Fibroblast of the conjunctiva (primary cell): Measurements from ENCODE around the gene FNDC5.

Experiments
- DNase-seq: peaks from one replicate; pipeline ENCODE4 v3.0.0-alpha.2; 2010; ENCODE audit warnings: low read depth

FNDC5 gene

DNA sequence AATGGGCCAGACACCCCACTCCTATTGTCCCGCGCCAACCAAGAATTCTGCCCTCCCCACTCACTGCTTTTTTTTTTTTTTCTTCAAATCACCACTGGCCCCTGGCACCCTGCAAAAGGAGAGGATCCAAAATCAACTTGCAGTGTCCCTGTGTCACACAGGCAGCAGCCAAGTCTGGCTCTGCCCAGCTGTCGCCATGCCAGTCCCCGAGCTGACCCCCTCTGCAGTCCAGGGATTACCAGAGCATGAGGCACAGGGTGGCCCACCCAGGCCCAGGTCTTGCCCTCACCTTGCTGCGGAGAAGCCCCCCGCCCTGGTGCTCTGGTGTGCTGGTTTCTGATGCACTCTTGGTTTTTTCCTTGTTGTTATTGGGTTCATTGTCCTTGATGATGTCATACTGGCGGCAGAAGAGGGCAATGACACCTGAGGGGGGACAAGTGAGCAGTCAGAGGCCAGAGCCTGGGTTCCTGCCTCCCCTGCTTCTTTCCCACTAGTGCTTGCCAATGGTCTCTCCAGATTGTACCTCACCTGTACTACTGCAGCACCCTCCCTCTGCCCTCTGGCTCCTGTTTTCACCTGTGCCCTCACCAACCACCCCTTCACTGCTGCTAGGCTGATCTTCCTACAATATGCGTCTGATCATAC, 6.2 kb downstream of the FNDC5 start:
- DNase-seq: no peak

DNA sequence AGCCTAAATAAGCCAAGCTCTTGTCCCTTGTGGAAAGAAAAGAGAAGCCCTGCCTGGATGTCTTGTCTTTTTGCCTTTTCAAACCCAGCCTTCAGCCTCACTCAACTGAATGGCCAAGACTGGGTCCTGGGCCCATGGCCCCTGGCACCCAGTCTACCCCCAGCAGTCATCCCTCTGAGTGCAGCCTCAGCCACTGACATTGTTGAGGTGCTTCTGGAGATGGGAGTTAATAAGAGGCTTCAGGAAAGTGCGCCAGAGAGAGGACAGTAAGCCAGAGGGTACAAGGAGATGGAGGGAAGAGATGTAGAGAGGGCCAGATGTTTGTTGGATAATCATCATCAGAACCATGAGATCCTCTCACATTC, 6.8 kb downstream of the FNDC5 start:
- no peak for DNase-seq

DNA sequence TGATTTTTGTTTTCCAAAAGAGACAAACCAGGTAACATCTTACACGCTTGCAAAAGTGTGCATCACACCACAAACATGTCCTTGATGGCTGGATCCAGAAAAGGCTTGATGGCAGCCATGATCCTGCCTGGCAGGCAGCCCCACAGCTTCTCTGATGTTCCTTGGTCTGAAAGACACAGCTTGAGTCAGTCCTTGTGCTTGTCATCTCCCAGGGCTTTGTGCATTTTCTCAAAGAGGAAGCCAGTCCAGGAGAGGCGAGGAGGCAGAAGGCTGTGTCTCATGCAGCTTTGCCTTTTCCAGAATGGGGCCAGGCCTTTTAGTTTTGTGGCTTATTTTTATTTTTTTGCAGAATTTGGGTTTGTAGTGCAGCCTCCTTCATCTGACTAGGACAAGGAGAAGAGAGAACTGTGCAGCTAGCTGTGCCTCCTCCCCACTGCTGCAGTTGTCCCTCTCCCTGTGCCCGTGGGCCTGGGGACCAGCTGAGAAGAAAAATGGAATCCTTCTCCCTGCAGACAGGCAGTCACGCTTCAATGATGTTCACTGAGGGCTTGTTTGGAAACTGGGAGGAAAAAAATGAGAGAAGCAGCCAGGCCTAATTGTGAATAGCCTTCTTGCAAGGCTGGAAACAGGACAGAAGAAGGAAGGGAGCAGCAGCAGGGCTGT, 7.4 kb downstream of the FNDC5 start:
- no peak for DNase-seq

DNA sequence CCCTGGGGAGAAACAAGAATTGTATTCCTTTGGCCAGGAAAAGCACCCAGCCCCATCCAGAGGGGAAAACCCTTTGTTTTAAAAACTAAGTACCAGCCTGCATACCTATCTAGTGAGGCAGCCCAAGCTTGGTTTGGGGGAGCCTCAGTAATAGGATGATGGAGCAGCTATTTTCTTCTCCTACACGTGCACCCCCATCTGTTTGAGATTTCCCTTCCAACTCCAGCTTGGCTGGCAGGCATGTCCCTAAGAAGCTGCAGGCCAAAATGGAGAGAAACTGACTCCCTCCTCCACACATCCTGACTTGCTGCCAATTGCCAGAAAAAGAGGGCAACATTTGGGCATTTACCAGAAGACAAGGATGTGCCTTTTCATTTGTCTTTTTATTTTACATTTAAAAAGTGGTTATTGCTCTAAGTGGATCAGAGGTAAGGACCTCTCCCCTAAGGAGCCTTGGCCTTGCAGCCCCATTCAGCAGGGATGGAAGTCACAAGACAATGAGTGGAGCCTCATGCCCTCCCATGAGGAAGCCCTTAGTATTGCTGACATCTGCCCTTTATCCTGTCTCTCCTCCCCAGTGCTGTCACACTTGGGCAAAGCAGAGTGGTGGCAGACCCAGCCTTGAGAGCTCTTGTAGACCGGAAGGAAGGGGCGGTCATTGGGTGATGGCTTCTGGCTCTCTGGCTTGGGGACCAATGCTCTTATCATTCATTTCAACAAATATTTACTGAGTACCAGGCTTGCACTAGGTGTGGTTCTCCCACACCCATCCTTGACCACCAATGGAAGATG, 8.6 kb downstream of the FNDC5 start:
- no peak for DNase-seq

DNA sequence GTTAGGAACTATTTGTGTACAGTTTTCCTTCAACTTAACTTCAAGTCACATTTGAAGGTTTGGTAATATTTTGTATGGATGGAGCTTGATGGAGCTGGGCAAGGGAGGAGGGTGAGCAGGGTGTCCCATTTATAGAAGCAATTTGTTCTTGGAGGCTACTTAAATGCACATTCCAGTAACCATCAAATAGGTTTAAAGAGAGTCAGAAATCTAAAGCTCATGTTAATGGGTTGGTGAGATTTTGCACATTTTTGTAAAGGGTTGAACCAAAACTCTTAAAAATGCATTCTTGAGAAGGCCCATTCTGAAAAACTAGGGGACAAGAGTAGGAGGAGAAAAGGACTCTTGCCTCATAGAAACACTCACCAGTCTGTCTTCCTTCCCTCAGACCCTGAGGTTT, 10.1 kb downstream of the FNDC5 start:
- no peak for DNase-seq

DNA sequence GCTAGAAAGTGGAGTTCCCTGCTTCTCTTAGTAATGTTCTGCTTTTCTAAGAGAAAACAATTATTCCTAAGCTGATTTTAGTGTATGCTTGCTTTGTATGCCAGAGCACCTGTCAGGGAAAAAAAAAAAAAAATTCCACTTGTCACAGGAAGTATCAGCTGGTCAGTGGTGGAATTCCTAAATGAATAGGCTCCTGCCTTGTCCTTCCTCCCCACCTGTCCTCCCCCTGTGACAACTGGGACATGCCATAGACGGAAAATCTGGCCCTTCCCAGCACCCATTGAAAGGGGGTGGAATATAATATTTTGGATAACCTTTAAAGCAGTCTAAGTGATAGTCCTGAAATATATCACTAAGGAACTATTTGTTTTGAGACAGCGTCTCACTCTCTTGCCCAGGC, 10.8 kb downstream of the FNDC5 start:
- DNase-seq: no peak

DNA sequence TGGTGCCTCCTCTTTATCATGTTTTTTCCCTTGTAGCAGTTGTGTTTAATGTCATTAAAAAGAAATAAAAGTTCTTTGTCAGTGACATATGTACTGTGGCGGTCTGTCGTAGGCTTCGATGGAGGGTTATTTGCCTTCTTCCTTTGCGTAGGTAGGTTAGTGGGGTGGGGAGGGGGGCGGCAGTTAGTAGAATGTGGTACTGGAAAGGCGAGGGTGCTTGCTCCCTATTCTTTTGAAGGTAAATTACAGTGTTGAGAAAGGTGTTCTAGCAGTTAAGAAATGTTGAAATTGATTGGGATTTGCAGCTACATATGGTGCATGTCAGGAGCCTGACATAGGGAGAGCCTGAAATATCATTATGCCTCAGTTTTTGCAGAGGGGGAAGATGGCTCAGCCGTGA, 11.9 kb downstream of the FNDC5 start:
- no peak for DNase-seq

DNA sequence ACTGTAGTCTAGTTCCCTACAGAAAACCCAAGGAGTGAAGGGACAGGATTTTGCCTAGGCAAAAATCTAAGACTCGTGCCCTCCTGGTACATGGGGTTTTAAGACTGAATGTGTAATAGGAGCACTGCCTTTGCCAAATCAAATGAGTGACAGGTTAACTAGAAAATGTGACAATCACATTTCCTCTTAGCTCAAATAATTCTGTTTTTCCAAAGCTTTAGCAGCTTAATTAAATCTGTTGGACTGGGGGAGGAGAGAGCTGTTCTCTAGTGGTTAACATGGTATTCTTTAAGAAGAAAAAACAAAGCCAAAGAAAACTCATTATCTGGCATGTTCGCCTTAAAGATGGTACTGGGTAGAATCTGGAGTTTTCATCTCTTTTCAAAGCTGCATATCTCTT, 12.6 kb downstream of the FNDC5 start:
- no peak for DNase-seq

DNA sequence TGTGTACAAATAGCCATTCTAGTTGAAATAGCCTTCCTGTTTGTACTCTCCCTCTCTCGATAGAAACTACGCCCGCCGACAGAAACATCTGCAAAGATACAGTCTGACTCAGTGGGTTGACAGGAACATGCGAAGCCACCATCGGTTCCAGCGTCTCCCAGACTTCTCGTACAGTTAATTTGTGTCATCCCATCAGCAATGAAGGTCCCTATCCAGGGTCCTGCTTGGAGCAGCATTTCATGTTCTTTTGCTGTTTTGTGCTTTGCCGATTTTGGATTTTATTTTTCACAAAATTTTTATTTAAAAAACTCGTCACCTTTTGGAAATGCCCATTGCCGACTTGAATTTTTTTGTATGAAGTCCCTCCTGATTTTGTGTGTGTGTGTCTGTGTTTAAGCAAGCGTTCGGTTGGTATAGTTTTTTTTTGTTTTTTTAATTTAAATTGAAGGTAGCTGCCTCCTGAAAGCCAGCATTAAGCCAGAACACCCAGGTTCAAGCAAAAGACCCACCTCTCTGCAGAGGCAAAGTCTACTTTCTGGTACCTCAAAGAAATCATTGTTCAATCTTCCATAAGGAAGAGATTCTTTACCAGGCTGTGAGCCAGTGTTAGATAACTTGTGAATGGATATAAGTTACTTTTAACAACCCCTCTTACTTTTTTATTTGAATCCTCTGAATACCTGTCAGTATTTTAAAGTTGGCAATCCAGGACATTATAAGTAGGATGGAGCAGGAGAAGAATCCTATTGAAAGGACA, 14.7 kb downstream of the FNDC5 start:
- DNase-seq: no peak

DNA sequence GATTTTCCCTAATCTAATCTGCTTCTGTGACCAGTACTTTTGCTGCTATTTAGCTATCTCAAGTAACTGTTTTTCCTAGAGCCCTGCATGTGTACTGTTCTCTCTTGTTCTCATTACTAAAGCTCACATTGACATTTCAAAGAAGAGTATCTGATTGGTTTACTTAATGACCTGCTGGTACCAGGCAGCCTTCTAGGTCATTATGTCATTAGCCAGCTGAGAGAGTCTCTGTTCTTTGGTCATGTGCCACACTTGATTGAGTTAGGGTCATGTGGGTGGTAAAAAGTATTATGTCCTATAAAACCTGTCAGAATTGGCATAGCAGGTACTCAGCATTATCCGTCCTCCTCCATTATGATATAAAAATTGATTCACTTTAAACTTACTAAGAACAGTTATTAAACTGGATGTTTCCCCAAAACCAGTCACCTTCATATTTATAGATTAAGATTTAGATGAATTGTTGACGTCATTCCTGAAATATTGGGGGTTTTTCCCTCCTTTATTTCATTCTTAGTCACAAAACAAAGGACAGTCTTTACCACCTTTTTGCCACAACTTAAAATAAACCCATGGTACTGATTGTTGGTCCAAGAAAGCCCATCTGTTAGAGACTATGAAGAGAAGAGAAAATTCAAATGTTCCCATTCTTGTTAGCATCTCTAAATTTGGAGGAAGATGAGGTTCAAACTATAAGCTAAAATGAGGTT, 22.2 kb downstream of the FNDC5 start:
- no peak for DNase-seq

DNA sequence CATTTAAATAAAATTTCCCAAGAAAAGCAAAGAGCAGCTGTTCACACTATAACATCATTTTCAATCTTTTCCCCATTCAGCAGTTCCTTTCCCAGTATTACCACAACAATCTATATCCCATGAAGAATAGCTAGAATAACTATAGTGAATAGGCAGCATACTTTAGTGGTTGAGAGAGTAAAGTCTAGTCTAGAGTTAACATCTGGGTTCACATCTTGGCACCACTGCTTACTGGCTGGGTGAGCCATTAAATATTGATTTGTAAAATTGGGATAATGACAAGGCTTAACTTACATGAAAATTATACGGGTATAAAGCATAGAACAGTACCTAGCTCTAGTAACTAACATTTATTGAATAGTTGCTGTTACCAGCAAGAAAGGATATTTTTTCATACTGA, 38.8 kb downstream of the FNDC5 start:
- no peak for DNase-seq

DNA sequence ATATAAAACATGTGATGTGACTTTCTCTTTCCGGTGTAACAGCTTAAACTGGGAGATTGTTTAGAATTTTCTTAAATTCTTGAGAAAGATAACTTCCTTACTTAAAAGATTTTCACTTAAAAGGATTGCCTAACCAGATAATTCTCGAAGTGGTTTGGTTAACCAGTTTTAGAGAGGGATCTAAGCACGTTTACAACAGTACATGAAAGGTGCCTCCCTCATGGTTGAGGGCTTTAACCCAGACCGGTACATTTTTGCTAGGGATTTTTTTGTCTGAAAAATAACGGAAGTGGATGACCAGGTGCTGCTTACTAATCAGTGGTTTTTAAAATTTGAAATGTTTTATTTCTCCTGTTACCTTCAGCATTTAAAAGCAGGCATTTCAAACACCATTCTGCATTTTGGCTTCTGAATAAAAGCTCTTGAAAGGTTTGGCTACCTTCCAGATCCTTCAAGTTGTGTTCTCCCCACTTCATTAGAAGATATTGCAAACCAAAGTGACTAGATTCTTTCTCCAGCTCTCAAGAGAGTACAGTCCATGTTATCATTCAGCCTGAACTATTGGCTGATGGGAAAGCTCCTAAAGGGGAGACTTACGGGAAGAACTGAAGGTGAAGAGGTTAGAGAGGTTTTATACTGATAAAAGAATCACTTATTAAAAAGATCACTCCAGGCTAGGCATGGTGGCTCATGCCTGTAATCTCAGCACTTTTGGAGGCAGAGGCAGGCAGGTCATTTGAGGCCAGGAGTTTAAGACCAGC, 40.4 kb downstream of the FNDC5 start:
- DNase-seq: no peak

DNA sequence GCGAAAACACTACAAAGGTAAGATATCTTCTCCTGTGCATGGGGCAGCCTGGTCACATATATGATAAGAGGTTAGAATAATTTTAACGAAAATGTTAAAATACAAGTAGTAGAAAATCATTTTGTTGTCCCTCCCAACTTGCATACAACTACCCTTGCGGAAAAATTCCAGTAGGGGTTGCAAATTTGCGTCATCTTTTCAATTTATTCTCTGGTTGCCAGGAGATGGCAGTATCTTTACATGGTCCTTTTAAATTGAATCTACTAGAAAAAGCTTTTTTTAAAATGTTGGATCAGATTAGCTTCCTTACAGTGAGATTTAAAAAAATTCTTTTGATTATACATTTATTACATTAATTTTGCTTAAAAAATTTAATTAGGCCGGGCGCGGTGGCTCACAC, 42.4 kb downstream of the FNDC5 start:
- DNase-seq: peak; percentile 12

DNA sequence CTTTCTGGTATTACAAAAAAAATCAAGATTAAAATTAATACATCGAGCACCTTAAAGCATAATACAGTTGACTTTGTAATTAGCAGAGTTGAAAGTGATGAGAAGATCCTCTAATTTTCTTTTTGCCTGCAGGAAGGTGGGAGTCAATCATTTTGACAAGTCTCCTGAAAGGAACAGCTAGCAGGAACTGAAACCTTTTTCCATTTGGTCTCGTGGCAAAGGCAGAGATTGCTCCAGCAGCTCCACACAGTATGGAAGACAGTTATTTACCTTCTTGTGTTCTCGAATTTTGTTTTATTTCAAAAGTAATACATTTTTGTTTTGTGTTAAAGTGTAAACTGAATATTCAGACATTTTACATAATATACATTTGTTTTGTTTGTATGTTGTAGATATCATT, 45.5 kb downstream of the FNDC5 start:
- DNase-seq: no peak

DNA sequence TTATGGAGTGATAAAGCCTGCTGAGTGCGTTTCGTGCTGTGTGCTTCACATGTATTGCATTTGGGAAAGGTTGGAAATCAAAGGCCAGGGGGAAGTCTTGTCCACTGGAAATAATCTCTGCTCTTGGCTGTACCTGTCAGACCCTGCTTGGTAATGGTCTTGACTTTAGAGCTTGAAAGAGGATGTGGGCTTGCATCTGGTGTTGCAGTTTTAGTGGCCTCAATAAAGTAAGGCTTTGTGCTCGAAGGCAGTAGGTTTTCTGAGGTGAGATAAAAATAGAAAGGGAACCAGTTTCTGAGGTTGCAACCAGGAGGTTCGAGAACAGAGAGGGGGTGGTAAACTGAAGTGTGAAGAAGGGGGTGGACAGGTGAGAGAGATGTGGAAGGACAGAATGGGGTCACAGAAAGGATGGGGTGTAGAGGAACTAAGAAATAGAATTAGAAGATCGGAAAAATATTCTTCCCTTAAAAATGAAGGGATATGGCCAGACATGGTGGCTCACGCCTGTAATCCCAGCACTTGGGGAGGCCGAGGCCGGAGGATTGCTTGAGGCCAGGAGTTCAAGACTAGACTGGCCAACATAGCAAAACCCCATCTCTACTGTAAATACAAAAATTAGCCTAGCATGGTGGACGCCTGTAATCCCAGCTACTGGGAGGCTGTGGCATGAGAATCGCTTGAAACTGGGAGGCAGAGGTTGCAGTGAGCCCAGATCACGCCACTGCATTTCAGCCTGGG, 51.7 kb downstream of the FNDC5 start:
- no peak for DNase-seq

DNA sequence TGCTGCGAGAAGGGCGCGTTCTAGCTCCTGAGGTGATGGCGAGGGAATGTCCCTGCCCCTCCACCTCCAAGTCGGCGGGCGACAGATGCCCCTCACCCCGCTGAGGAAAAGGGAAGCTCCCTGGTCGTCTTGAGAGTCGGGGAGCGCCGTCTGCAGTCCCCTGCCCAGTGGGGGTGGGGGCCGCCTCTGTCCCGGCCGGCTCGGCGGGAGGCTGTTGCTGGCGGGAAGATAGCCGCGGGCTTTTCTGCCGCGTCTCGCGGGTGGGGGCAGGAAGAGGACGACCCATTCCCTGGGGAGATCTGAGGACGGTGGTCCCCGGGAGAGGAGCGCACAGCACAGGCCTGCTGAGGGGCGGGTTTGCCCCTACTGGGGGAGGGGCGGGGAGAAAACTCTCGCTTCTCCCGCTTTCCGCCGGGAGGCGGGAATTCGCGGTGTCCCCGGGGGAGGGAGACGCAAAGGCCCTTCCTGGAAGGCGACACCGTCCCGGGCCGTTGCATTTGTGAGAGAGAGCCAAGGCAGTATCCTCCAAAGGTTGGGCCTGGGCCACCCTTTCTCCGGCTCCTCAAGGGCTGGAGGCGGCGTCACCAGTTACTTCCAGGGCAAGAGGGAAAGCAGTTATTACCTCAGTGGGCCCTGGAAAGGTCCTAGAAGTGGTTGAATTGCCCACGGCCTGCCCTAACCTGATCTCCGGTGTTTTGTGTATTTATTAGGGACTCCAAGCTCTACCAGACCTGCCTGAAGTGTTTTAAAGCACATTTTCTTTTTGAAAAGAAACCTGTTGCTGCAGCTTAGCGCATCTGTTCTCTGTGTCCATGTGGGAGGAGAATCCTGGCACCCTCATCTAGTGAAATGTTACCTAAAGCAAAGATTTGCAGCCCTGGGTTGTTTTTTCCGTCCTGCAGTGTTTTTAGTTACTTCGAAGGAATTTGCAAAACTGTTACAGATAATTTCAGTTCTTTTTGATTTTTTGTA, 52.6 kb downstream of the FNDC5 start:
- no peak for DNase-seq

DNA sequence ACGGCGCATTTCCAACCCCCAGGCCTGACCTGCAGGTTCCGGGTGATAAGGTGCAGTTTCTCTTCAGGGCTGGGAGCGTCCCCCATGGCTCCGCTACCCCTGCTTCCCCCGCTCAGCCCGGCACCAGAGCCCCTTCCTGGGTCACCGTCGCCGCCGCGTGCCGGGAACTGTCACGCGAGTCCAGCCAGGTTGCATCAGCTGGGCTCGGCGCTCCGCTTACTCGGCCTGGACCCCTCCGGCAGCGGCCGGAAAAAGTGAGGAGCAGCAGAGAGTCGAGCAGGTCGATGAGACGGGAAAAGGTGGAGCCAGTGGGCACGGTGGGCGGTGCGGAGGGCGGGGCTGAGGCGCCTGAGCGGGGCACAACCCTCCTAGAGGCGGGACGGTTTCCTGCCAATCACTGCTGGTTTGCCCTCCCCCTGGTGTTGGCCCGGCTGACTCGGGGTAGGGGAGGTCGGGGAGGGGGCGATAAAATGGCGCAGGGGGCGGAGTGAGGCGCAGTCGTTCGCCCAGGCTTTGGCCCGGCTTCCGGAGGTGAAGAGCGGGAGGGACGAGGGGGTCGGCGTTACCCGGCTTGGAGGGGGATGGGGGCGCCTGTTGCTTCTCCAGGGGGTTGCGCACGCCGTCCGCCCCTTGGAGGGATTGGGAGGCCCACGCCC, 53.4 kb downstream of the FNDC5 start, which contains the start of the genes S100PBP and YARS1:
Gene S100PBP, plus strand, starts transcription at position 495 of the 656 bp plus-strand sequence. CDS start 8,447 bp downstream, outside the sequence.
Gene YARS1, minus strand, starts transcription at position 200 of the 656 bp plus-strand sequence. Its CDS starts 114 bp downstream, at position 86.
- peak; percentile 97 for DNase-seq

DNA sequence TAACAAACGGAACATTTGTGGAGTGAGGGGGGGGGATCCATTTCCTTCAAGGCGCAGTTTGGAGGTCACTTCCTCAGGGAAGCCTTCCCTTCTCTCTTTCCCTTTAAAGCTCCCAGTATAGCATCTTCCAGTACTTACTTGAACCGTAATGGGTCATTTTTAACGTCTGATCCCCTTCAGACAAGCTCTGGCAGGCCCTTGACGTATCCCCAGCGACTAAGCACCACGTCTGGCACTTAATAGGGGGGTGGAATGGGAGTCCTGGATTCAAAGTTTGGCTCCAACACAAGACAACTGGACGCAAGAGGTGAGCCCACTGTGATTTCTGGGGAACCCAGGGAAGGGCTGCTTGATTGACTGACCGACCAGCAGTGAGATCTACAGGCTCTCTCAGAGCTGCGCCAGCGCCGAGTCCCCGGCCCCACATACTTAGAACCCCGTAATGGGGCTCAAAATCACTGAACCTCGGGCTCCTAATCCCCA, 54.0 kb downstream of the FNDC5 start:
- DNase-seq: peak; percentile 18
